Measurements from ENCODE around the gene LBP. TPM values are rescaled to one million over a fixed set of nuclear protein-coding genes. Genes with fewer than 3 reads are reported as not detected.

Gene LBP
- total and polyA plus RNA-seq, 2 of the 13 experiments (the other 11 are each of a cell fraction or from before 2014, with no cell fraction given) = 0.07 to 0.20 TPM

DNA sequence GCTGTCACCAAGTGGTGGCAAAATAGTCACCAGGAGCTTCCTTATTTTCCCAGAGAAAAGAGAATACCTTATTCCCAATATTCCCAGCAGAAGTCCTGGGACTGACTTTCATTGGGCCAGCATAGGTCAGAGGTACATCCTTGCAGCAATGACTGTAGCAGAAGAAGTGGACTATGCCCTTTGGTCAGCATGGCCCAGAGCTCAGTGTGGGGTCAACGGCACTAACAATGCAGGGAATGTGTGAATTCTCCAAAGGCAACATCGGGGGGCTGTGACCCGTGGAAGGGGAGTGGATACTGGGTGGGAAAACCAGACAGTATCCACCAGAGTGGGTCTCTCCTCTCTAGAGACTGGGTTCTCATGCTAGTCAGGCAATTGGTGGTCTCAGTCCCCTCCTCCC lies 15.6 kb upstream of the LBP start (continued):
- TF ChIP-seq NFYB (CRISPR knock-in tag; IDR thresholded peaks at IDR 0.05) (no peak), ERF (CRISPR knock-in tag; IDR thresholded peaks at IDR 0.05) (no peak), ZNF446 (CRISPR knock-in tag; IDR thresholded peaks at IDR 0.05) (no peak), GTF3A (CRISPR knock-in tag; conservative IDR thresholded peaks at IDR 0.05) (no peak), SOX5 (CRISPR knock-in tag; IDR thresholded peaks at IDR 0.05; ENCODE audit: borderline replicate concordance) (0 out of 2 replicates have a peak, but pooled peaks have one; percentile 41), ZNF607 (CRISPR knock-in tag; IDR thresholded peaks at IDR 0.05; ENCODE audit: borderline replicate concordance) (no peak), SPEN (CRISPR knock-in tag; IDR thresholded peaks at IDR 0.05; ENCODE audit: low read depth) (0 out of 2 replicates have a peak, but pooled peaks have one; percentile 27), ZC3H13 (CRISPR knock-in tag; IDR thresholded peaks at IDR 0.05) (no peak), MTA3 (CRISPR knock-in tag; IDR thresholded peaks at IDR 0.05) (no peak), GATAD2A (CRISPR knock-in tag; IDR thresholded peaks at IDR 0.05) (peak; percentile 61; the same call in 1 of the 2 replicates), ZNF431 (CRISPR knock-in tag; IDR thresholded peaks at IDR 0.05; ENCODE audit: borderline replicate concordance, low read depth) (no peak), NR2F1 (CRISPR knock-in tag; IDR thresholded peaks at IDR 0.05) (peak; percentile 81 to 82), CAMTA2 (CRISPR knock-in tag; IDR thresholded peaks at IDR 0.05; ENCODE audit: borderline replicate concordance) (no peak), RARA (CRISPR knock-in tag; IDR thresholded peaks at IDR 0.05) (peak; percentile 81), DNMT3B (CRISPR knock-in tag; conservative IDR thresholded peaks at IDR 0.05) (no peak), ZNF350 (CRISPR knock-in tag; IDR thresholded peaks at IDR 0.05; ENCODE audit: borderline replicate concordance, low read depth) (no peak), ZNF558 (CRISPR knock-in tag; IDR thresholded peaks at IDR 0.05; ENCODE audit: borderline replicate concordance) (no peak), HOXA5 (CRISPR knock-in tag; IDR thresholded peaks at IDR 0.05) (no peak), PCBP1 (IDR thresholded peaks at IDR 0.05; ENCODE audit: borderline replicate concordance, low read depth, low read length) (no peak), CREBL2 (CRISPR knock-in tag; IDR thresholded peaks at IDR 0.05; ENCODE audit: borderline replicate concordance) (no peak), ZNF24 (IDR thresholded peaks at IDR 0.05) (no peak), NAIF1 (CRISPR knock-in tag; IDR thresholded peaks at IDR 0.05; ENCODE audit: borderline replicate concordance) (no peak), FOXM1 (CRISPR knock-in tag; IDR thresholded peaks at IDR 0.05) (no peak), EHMT2 (IDR thresholded peaks at IDR 0.05; ENCODE audit: borderline replicate concordance, low read depth, low read length) (no peak; the same call in 1 of the 2 replicates)
- TF ChIP-seq, protein P1, sequence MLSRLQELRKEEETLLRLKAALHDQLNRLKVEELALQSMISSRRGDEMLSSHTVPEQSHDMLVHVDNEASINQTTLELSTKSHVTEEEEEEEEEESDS (CRISPR knock-in tag; IDR thresholded peaks at IDR 0.05; ENCODE audit: borderline replicate concordance) = no peak
- TF ChIP-seq, protein P2, sequence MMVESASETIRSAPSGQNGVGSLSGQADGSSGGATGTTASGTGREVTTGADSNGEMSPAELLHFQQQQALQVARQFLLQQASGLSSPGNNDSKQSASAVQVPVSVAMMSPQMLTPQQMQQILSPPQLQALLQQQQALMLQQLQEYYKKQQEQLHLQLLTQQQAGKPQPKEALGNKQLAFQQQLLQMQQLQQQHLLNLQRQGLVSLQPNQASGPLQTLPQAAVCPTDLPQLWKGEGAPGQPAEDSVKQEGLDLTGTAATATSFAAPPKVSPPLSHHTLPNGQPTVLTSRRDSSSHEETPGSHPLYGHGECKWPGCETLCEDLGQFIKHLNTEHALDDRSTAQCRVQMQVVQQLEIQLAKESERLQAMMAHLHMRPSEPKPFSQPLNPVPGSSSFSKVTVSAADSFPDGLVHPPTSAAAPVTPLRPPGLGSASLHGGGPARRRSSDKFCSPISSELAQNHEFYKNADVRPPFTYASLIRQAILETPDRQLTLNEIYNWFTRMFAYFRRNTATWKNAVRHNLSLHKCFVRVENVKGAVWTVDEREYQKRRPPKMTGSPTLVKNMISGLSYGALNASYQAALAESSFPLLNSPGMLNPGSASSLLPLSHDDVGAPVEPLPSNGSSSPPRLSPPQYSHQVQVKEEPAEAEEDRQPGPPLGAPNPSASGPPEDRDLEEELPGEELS (CRISPR knock-in tag; IDR thresholded peaks at IDR 0.05) = no peak
- TF ChIP-seq, protein P3, sequence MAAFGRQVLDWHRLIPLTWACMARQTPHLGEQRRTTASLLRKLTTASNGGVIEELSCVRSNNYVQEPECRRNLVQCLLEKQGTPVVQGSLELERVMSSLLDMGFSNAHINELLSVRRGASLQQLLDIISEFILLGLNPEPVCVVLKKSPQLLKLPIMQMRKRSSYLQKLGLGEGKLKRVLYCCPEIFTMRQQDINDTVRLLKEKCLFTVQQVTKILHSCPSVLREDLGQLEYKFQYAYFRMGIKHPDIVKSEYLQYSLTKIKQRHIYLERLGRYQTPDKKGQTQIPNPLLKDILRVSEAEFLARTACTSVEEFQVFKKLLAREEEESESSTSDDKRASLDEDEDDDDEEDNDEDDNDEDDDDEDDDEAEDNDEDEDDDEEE (CRISPR knock-in tag; IDR thresholded peaks at IDR 0.05) = no peak
- TF ChIP-seq, protein P4, sequence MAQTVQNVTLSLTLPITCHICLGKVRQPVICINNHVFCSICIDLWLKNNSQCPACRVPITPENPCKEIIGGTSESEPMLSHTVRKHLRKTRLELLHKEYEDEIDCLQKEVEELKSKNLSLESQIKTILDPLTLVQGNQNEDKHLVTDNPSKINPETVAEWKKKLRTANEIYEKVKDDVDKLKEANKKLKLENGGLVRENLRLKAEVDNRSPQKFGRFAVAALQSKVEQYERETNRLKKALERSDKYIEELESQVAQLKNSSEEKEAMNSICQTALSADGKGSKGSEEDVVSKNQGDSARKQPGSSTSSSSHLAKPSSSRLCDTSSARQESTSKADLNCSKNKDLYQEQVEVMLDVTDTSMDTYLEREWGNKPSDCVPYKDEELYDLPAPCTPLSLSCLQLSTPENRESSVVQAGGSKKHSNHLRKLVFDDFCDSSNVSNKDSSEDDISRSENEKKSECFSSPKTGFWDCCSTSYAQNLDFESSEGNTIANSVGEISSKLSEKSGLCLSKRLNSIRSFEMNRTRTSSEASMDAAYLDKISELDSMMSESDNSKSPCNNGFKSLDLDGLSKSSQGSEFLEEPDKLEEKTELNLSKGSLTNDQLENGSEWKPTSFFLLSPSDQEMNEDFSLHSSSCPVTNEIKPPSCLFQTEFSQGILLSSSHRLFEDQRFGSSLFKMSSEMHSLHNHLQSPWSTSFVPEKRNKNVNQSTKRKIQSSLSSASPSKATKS (CRISPR knock-in tag; IDR thresholded peaks at IDR 0.05) = no peak
